ENCODE results near the gene UBA7. TPM values are rescaled to one million over a fixed set of nuclear protein-coding genes. Genes with fewer than 3 reads are reported as not detected.

UBA7 gene
- total and polyA plus RNA-seq, 2 of the 13 experiments (the other 11 are each of a cell fraction or from before 2014, with no cell fraction given): 9.5 to 16.5 TPM

DNA sequence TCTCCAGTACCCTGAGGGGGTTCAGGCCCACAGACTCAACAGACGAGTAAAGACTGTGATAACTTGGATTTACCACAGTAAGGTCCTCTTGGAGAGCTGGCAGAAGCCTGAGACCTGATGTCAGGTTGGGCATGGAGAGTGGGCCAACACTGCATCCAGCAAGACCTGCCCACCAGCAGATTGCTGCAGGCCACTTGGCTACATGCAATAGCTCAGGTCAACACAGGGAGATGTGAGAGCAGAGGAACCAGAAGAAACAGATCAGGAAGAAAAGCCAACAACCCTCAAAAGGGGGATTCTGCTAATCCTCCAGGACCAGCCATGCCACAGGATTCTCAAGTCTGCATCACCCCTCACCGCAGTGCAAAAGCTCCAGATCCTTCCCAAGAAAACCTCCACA is 25.7 kb downstream of the UBA7 start:
- Histone ChIP-seq H2AFZ (ENCODE audit: low read length) (no peak overlapping the region), H4K20me1 (ENCODE audit: insufficient read depth, low read length) (no peaks in the 10 kb centered on the region), H3K27me3 (ENCODE audit: control insufficient read depth in 1 of 2, insufficient read depth in 2 of 2, low read length in 2 of 2) (no peaks in the 10 kb centered on the region; a peak in 1 of 5 replicates), H3K4me2 (ENCODE audit: low read depth, low read length) (no peak overlapping the region), H3K9me3 (ENCODE audit: low read length) (no peaks in the 10 kb centered on the region), H3K9ac (ENCODE audit: insufficient read depth, low read depth, low read length) (no peak overlapping the region), H3K27ac (ENCODE audit: extremely low read length, insufficient read depth, low read length) (no peak overlapping the region), H3K4me1 (ENCODE audit: insufficient read depth, low read length) (peaks cover 40% of the 10 kb centered on the region), H3K4me3 (replicated peaks in 1 of 3; ENCODE audit: insufficient read depth in 1 of 3, low read depth in 2 of 3, low read length in 3 of 3) (no peak overlapping the region), H3K79me2 (ENCODE audit: insufficient read depth, low read length) (peaks cover 26% of the 10 kb centered on the region), H3K36me3 (replicated peaks in 1 of 2; ENCODE audit: control insufficient read depth in 1 of 2, insufficient read depth in 2 of 2, low read length in 2 of 2) (0 out of 5 replicates have a peak, but pooled peaks cover 0 to 1% of the 10 kb centered on the region in 2 experiments)
- 87% methylated on average over 2 of the region's 2 CpGs for WGBS (ENCODE audit: low lambda C conversion rate)
- in situ Hi-C loops (cut with HindIII; ENCODE audit: extremely low pct_ligation_motif_present, low pct_unique_long_range_greater_than_20kb) (no loop called here), intact Hi-C loops (cut with micrococcal nuclease; ENCODE audit: unreplicated experiment) (loop anchor here (5.0 kb wide), 1 partner anchor 56 kb away; no protein-coding TSS in a partner anchor)
- DNase-seq (ENCODE audit: low spot score): no peak
- ATAC-seq: no peak
- POLR2A ChIA-PET: interaction anchor here (1.6 kb wide), 1 partner anchor 15 kb away, joined by 7 read pairs; the partner anchor contains the start of gene INKA1
- CTCF ChIA-PET (ENCODE audit: low intra/inter-chr PET ratio, low total read pairs): no interaction called here
- BruUV-seq (replicated peaks): no TSS peak
- no peak for FAIRE-seq
- TF ChIP-seq ZNF709 (CRISPR knock-in tag; IDR thresholded peaks at IDR 0.05) (no peak), MAFG (CRISPR knock-in tag; IDR thresholded peaks at IDR 0.05) (no peak), NRL (CRISPR knock-in tag; IDR thresholded peaks at IDR 0.05; ENCODE audit: borderline replicate concordance) (no peak), KAT8 (CRISPR knock-in tag; IDR thresholded peaks at IDR 0.05) (no peak)
- TF ChIP-seq, protein P1, sequence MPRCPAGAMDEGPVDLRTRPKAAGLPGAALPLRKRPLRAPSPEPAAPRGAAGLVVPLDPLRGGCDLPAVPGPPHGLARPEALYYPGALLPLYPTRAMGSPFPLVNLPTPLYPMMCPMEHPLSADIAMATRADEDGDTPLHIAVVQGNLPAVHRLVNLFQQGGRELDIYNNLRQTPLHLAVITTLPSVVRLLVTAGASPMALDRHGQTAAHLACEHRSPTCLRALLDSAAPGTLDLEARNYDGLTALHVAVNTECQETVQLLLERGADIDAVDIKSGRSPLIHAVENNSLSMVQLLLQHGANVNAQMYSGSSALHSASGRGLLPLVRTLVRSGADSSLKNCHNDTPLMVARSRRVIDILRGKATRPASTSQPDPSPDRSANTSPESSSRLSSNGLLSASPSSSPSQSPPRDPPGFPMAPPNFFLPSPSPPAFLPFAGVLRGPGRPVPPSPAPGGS (CRISPR knock-in tag; IDR thresholded peaks at IDR 0.05): no peak

DNA sequence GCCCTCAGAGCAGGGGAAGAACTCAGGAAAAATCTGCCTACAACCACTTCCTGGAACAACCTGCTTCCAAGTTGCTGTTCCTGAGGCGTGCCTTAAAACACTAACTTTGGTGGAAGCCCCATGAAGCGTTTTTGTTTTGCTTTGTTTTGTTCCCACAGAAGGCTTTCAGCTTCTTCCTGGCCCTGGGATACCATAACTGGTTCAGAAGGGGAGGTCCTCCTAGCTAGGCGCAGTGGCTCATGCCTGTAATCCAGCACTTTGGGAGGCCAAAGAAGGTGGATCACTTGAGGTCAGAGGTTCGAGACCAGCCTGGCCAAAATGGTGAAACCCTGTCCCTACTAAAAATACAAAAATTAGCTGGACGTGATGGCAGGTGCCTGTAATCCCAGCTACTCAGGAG is 26.2 kb downstream of the UBA7 start:
- in situ Hi-C loops (cut with HindIII; ENCODE audit: extremely low pct_ligation_motif_present, low pct_unique_long_range_greater_than_20kb): no loop called here
- no peak for DNase-seq (ENCODE audit: low spot score)
- POLR2A ChIA-PET: interaction anchor here (1.6 kb wide), 1 partner anchor 15 kb away, joined by 7 read pairs; the partner anchor contains the start of gene INKA1

More for the DNA sequence above, 26.2 kb downstream of the UBA7 start:
- no TSS peak for BruUV-seq (replicated peaks)
- ATAC-seq: no peak
- Histone ChIP-seq H3K4me2 (ENCODE audit: low read depth, low read length) (no peak overlapping the region; the same call in 1 of the 2 replicates), H3K4me1 (ENCODE audit: insufficient read depth, low read length) (peaks cover 40% of the 10 kb centered on the region), H3K27ac (ENCODE audit: extremely low read length, insufficient read depth, low read length) (no peak overlapping the region), H4K20me1 (ENCODE audit: insufficient read depth, low read length) (no peaks in the 10 kb centered on the region), H3K9me3 (ENCODE audit: low read length) (no peaks in the 10 kb centered on the region), H3K79me2 (ENCODE audit: insufficient read depth, low read length) (peaks cover 29% of the 10 kb centered on the region), H3K9ac (ENCODE audit: insufficient read depth, low read depth, low read length) (0 out of 2 replicates have a peak overlapping the region, but pooled peaks have one; percentile 81), H3K27me3 (ENCODE audit: control insufficient read depth in 1 of 2, insufficient read depth in 2 of 2, low read length in 2 of 2) (no peaks in the 10 kb centered on the region; a peak in 1 of 5 replicates), H3K36me3 (replicated peaks in 1 of 2; ENCODE audit: control insufficient read depth in 1 of 2, insufficient read depth in 2 of 2, low read length in 2 of 2) (peaks cover 0 to 1% of the 10 kb centered on the region in 2 experiments; a peak in 2 of 5 replicates), H3K4me3 (replicated peaks in 1 of 3; ENCODE audit: insufficient read depth in 1 of 3, low read depth in 2 of 3, low read length in 3 of 3) (no peak overlapping the region), H2AFZ (ENCODE audit: low read length) (no peak overlapping the region)
- WGBS (ENCODE audit: low lambda C conversion rate): 97% methylated on average over 5 of the region's 5 CpGs
- no peak for TF ChIP-seq ZKSCAN8 (CRISPR knock-in tag; IDR thresholded peaks at IDR 0.05; ENCODE audit: borderline replicate concordance)
- TF ChIP-seq HDAC1 (CRISPR knock-in tag; IDR thresholded peaks at IDR 0.05): no peak
- TF ChIP-seq, protein P2, sequence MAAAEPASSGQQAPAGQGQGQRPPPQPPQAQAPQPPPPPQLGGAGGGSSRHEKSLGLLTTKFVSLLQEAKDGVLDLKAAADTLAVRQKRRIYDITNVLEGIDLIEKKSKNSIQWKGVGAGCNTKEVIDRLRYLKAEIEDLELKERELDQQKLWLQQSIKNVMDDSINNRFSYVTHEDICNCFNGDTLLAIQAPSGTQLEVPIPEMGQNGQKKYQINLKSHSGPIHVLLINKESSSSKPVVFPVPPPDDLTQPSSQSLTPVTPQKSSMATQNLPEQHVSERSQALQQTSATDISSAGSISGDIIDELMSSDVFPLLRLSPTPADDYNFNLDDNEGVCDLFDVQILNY (CRISPR knock-in tag; conservative IDR thresholded peaks at IDR 0.05): no peak
- TF ChIP-seq SAFB2 (CRISPR knock-in tag; IDR thresholded peaks at IDR 0.05; ENCODE audit: borderline replicate concordance, low read depth): no peak
- TF ChIP-seq SATB2 (CRISPR knock-in tag; IDR thresholded peaks at IDR 0.05): no peak
- TF ChIP-seq TCF7L2 (IDR thresholded peaks at IDR 0.05; ENCODE audit: low read depth, low read length): no peak
- no peak for TF ChIP-seq ZNF460 (CRISPR knock-in tag; IDR thresholded peaks at IDR 0.05; ENCODE audit: borderline replicate concordance)
- TF ChIP-seq ZNF335 (CRISPR knock-in tag; IDR thresholded peaks at IDR 0.05): no peak
- no peak for TF ChIP-seq FOXK2 (IDR thresholded peaks at IDR 0.05)
- TF ChIP-seq JARID2 (CRISPR knock-in tag; IDR thresholded peaks at IDR 0.05; ENCODE audit: insufficient replicate concordance): no peak
- no peak for FAIRE-seq
- CTCF ChIA-PET (ENCODE audit: low intra/inter-chr PET ratio, low total read pairs): no interaction called here
- intact Hi-C loops (cut with micrococcal nuclease; ENCODE audit: unreplicated experiment): loop anchor here (5.0 kb wide), 1 partner anchor 55 kb away; no protein-coding TSS in a partner anchor

Measured in HepG2 (cell line).